Activated CD4-positive, alpha-beta T cell treated with anti-CD3 and anti-CD28 coated beads, Interleukin-2, amount 50 U/mL, for 1 hour (primary cell): ENCODE results near the gene CHRNE.

Experiments used
- DNase-seq: peaks from one replicate; pipeline ENCODE4 v3.0.0-alpha.2; 2020

The CHRNE gene

GRCh38 chr17:4903051-4903818 is at the start of gene CHRNE:
Gene CHRNE (minus strand): TSS chr17:4903098. CDS start chr17:4903063, 35 bp downstream.
- peak; percentile 73 for DNase-seq

- no peak for DNase-seq
Measured at GRCh38 chr17:4951486-4951885, 48.6 kb upstream of the CHRNE start.

GRCh38 chr17:4950746-4951204 is 47.9 kb upstream of the CHRNE start, which contains the start of gene ENO3:
Gene ENO3 (plus strand): TSS chr17:4951119. CDS start chr17:4951830, 711 bp downstream.
- no peak for DNase-seq

- DNase-seq, result no peak
Measured at GRCh38 chr17:4950075-4950745, 47.3 kb upstream of the CHRNE start.

GRCh38 chr17:4949321-4950074 is 46.6 kb upstream of the CHRNE start:
- peak; percentile 69 for DNase-seq

GRCh38 chr17:4948931-4949320 is 46.0 kb upstream of the CHRNE start:
- DNase-seq, result peak; percentile 62

- peak; percentile 91 for DNase-seq
Measured at GRCh38 chr17:4948166-4948930, 45.5 kb upstream of the CHRNE start, which contains the start of gene PFN1. Gene PFN1 (minus strand): TSS chr17:4948530. CDS start chr17:4948394, 136 bp downstream.

GRCh38 chr17:4947411-4948165 is 44.7 kb upstream of the CHRNE start:
- DNase-seq, result peak; percentile 61

GRCh38 chr17:4947010-4947410 is 44.1 kb upstream of the CHRNE start:
- no peak for DNase-seq

GRCh38 chr17:4946312-4946976 is 43.5 kb upstream of the CHRNE start:
- DNase-seq, result no peak

GRCh38 chr17:4945944-4946280 is 43.0 kb upstream of the CHRNE start:
- no peak for DNase-seq

- DNase-seq, result peak; percentile 72
Measured at GRCh38 chr17:4945176-4945943, 42.5 kb upstream of the CHRNE start.

GRCh38 chr17:4944554-4945175 is 41.8 kb upstream of the CHRNE start:
- no peak for DNase-seq

GRCh38 chr17:4944163-4944553 is 41.3 kb upstream of the CHRNE start:
- no peak for DNase-seq

GRCh38 chr17:4942760-4943508 is 40.0 kb upstream of the CHRNE start:
- no peak for DNase-seq

GRCh38 chr17:4941319-4941610 is 38.4 kb upstream of the CHRNE start:
- DNase-seq, result no peak

- peak; percentile 20 for DNase-seq
Measured at GRCh38 chr17:4940555-4941318, 37.8 kb upstream of the CHRNE start.

GRCh38 chr17:4939796-4940554 is 37.1 kb upstream of the CHRNE start, which contains the start of the genes RNF167 and SLC25A11:
Gene RNF167 (plus strand): TSS chr17:4940268. CDS start chr17:4940910, 642 bp downstream.
Gene SLC25A11 (minus strand): TSS chr17:4940046. CDS start chr17:4939910, 136 bp downstream.
- peak; percentile 92 for DNase-seq
